Hematopoietic multipotent progenitor cell treated with erythropoietin and hydrocortisone succinate and interleukin-3 and kit ligand, for 8 days (in vitro differentiated cells): ENCODE measurements around the gene MCM9.

ENCODE experiments used
- DNase-seq: peaks from one replicate; pipeline ENCODE4 v3.0.0-alpha.2; 2015

The MCM9 gene

DNA sequence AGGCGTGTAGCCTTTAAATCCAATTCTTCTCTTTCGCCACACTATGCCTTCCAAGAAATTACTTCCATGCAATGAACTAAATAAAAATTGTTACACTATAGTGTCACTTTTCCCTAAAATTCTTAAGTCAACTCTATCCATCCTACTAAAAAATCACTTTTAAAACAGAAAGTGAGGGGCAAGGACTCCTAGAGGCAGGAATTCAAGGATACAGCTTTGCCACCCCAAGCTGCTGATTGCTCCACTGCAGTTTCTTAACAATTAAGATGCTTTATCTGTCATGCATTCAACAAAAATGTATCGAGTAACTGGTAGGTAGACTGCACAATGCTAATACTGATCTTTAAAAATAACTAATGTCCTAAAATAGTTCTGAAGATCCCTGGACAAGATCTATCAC is 4.3 kb downstream of the MCM9 start:
- no peak for DNase-seq

DNA sequence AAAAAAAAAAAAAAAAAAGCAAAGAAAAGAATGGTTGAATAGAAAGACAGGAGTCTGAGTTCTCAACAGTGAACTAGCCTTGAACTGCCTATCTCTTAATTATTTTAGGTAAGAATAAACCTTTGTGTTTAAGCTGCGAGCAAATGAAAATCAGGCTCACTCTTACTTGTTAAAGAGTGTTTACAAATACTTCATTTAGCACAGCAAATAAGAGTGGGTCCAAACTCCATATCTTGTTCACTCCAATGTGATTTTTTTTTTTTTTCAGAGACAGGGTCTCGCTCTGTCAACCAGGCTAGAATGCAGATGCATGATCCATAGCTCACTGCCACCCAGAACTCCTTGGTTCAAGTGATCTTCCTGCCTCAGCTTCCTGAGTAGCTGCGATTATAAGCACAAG is 11.9 kb downstream of the MCM9 start:
- no peak for DNase-seq

DNA sequence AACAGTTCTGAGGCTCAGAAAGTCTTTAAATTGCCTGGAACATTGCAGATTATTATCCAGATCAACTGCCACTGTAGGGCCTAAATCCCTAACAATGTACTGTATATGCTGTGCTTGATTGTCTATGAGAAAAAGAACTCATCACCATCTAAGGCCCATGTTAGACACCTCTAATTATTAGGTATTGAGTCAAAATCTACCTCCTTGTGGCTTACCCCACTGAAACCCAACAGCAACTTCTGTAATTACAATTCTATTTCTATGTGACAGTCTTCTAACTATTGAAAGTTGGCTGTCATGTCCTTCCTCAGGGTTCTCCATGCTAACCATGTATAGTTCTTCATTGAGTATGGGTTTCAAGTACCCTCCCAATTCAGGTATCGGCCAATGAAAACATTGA is 13.9 kb downstream of the MCM9 start:
- no peak for DNase-seq

DNA sequence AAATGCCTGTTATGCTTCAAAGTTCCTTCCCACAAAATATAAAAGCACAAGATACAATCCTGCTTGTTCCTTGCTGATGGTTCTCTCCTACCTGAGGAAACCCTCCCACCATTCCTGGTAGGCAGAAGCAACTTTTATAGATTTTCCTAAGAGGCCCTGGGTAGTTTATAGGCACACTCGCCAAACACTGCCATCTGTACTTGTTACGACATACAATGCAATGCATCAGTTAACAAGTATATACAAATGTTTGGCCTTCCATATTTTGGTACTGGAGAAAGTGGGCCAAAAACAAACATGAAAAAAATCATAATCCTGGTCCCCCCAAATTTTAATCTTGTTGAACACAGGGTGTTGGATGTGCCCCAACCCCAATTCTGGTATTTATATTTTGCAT is 16.6 kb downstream of the MCM9 start:
- DNase-seq: no peak

DNA sequence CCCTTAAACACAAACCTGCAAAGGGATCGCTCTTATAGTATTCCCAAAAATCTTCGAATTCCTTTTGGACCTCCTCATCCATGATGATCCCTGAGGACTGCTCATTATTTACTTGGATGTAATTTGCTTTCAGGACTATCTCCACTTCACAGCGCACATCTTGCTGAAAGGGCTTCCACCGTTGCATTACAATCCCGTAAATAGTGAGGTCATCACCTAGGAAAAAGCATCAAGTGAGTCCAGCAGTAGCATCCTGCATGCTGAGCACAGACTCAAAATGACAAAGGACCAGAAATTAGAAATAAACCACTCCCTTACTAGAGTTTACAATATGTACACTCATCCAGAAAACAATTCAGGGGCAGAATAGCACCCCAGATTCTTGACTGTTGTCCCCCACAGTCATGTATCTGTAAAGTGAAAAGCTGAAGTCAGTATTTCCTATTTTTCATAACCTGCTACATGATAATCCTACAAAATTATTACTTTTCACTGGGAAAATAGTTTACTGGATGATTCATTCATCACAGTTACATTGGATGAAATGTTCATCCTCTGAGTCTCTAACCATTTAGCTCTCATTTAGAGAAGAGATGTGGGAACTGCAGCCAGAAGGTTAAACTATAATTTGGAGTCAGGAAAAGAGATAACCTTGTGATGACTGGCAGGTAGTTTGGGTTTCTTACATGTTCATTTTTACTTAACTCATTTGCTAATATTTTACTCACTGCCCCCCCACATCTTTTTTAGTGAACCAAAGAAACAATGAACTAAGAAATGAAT is 17.2 kb downstream of the MCM9 start:
- DNase-seq: no peak

DNA sequence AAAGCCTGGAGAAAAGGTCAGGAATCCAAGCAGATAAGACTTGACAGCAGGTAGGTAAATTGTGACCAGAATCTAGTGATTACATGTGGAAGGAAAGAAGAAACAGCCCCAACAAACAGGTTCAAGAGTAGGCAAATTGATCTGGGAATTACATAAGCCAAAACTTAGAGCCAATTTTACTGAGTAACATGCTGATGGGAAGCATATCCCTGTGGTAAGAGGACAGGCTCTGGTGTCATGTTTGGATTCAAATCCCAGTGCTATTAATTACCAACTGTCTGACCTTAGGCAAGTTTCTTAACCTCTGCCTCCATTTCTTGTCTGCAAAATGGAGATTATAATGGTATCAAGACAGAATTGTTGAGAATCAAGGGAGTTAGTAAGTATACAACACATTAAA is 20.4 kb downstream of the MCM9 start:
- no peak for DNase-seq

DNA sequence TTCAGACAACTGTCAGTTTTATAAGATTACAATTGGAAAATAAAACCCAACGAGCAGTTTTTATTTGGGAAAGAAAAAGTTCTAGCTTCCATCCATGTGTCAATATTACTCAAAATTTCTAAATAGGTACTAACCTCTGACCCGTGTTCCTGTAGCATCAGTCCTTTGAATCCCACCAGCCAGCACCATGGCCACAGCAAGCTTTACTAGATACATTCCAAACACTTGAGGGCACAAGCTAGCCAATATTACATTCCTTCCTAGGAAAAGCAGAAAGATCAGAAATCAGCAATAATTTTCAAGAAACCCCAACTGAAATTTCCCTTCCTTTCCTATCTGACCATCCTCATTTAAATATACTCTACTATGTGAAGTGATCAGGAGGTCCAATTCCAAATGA is 21.8 kb downstream of the MCM9 start:
- DNase-seq: no peak

DNA sequence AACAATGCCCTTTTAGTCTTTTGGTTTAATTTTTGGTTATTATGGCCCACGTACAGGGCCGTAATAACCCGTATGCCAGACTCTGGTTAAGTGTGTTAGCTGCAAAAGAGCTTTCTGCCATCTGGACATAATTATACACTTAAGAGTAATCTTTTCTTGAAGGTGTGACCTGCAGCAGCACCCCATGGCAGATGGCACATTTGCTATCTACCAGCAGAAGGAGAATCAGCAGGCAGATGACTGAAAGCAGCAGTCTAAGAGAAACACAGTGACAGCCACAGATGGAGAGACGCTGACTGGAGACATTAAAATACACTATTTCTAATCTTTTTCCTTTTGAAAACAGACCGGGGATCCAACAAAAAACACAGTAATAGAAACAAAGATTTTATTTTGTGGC is 22.3 kb downstream of the MCM9 start:
- no peak for DNase-seq

DNA sequence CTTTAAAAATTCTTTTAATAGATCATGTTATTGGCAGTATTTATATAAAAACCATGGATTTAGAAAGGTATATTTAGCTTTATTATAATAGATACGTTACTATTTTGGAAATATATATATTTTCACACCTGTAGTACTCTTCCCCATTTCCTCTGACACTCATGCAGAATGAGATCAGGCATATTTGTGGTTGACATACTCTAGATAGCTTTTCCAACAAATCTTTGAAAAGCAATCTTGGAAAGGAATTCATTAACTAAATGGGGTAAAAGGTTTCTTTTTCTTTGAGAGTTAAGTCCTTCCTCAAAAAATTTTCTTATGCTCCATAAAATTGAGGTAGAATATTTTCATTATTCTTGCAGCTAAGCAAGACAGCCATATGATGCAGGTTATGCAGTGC is 26.5 kb downstream of the MCM9 start:
- no peak for DNase-seq

DNA sequence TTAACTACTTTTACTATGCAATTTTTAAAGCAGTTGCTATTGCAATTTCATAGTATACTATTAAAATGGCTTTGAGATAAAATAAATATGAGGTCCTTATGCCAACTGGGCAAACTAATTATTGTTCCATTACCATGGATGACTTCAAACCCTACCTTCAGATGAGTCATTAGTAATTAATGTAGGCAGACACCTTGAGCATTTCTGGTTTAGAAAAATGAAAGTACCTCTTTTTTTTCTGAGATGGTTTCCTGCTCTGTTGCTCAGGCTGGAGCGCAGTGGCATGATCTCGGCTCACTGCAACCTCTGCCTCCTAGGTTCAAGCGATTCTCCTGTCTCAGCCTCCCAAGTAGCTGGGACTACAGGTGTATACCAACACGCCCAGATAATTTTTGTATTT is 29.1 kb downstream of the MCM9 start:
- no peak for DNase-seq

DNA sequence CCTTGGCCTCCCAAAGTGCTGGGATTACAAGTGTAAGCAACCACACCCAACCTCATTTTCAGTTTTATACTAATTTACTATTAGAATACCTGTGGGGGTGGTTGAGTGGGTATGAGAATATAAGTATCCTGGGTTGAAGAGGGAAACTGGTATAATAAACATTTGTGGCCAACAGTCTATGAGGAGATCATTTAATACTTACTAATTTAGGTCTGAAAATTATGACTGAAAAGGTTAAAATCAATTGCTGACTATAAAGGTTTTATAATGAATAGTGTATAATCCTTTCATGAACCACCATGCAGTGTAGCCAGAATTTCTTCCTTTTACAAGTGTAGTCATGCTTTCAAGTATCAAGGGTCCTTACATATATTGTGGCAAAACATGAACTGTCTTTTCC is 29.9 kb downstream of the MCM9 start:
- DNase-seq: no peak

DNA sequence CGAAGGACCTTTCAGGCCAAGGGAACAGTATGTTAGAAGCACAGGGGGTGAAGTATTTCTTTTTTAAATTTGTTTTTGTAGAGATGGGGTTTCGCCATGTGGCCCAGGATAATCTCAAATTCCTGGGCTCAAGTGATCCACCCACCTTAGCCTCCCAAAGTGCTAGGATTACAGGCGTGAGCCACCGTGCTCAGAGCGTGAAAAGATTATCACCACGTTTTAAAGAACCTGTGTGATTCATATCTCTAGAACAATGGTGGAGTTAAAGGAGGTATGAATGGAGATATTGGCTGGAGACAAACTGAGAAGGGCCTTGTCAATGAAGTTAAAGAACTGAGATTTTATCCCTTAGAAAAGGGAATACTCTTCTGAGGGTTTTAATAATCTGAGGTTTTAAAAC is 31.3 kb downstream of the MCM9 start:
- DNase-seq: no peak

DNA sequence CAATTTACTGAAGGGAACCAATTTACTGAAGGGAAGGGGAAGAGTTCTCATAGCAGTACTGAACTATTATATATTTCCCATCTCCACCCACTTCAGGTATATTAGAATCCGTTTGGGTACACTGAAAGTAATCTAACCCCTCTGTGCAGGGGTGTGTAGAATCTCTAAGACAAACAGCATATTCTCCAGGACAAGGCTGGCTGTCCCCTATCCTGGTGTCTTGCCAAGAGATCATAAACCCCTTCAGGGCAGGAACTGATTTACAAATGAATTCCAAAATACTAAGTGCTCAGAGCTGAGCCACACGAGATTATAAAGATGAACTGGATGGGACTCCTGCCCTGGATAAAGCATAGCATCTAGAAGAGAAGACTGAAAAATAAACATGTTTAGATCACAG is 31.8 kb downstream of the MCM9 start:
- no peak for DNase-seq

DNA sequence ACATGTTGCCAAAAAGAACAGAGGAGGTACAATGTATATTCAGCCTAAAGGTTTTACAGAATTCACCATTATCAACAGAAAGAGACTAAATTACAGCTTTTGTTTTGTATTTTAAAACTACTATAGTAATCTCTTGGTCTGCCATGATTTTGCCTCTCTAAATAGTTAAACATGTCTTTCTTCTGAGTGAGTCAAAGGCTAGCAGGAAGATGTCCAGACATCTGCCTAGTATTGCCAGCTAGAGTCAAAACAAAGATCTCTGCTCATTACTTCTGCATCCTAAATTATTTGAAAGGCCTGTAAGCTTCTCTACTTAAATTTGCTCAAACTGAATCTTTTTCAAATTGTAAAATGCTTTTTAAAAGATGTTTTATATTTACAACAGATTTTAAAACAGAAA is 32.2 kb downstream of the MCM9 start:
- no peak for DNase-seq

DNA sequence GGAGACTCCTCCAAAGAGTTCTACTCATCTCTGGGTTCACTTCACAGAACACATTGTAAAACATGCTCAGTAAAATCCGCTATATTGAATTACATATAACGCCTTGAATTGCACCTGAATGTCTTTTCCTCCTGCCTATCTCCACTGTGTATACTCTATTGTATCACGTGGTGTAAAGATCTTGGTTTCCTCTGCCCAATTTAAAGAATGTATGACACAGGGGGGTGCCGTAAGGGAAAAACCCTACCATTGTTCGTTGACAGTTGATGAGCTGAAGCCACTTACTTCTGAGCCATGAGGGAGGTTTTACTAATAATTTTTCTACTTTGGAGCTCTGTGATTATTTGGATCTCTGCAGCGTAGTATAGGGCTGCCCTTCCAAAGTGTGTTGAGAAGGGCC is 35.0 kb downstream of the MCM9 start:
- DNase-seq: no peak

DNA sequence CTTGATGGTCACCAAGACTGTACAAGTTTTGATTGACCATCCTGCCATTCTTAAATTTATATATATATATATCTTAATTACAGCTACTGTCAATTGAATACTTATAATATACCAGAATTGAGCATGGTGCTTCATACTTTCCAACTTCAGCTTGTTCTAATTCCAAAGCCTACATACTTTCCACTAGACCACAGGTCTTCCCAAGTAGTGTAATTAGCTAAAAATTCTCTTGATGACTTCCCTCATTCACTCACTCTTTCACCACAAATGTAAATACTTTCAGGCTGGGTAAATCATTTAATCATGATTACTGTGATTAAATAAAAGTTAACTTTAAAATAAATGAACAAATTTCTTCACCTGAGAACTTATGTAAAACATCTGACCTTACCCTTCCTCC is 37.6 kb downstream of the MCM9 start:
- no peak for DNase-seq

DNA sequence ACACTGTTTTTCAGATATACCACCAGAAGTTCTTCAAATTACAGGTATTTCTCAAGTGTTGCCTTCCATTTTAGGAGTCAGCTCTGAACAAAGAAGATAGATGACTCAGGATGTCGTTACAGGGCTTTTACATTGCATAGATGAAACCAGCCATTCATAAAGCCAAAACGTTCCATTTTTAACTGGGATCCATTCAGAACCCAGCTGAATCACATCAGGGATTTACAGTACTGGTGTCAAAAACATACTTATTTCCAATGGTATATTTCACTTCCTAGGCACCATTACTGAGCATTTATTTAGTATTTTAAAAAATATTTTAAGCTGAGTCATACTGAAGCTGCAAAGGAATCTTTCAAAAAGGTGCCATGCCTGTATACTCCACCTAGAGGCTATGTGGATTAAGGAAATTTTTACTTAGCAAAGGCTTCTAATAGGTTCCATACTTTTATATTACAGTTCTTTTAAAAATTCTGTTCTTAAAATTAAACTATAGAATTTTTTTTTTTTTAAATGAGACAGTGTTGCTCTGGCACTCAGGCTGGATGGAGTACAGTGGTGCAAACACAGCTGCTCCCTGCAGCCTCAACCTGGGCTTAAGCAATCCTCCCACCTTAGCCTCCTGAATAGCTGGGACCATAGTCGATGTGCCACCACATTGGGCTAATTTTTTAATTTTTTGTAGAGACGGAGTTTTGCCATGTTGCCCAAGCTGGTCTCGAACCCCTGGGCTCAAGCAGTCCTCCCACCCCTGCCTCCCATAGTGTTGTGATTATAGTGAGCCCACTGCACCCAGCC is 38.4 kb downstream of the MCM9 start:
- DNase-seq: peak; percentile 79

DNA sequence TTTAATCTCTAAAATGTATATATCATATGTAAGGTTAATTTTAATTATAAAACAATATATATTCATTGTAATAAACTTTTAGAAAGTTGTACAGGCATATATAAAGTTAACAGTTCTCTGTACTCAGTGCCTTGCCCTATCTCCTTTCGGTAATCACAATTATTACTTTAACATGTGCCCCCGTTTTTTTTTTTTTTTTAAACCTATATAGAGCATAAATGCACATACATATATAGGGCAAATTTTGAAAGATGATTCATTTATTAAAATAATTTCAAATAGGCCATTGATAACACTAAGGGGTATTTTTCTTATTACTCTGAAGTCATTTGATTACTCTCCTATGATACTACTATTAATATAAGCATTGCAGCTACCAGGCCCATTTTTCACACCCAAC is 39.1 kb downstream of the MCM9 start:
- DNase-seq: peak; percentile 45

DNA sequence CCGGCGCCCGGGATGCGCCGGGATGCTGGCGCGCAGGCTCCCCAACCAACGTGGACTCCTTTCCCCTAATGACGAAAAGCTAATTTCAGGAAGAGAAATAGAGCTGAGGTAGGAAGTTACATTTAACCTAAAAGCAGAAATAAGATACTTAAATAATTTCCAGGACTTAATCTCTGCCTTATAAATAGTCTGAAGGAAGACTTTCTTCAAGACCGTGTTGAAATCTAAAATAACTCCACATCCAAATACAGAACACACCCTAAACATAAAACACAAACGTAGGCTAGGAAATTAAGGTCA is 39.7 kb downstream of the MCM9 start:
- peak; percentile 43 for DNase-seq

DNA sequence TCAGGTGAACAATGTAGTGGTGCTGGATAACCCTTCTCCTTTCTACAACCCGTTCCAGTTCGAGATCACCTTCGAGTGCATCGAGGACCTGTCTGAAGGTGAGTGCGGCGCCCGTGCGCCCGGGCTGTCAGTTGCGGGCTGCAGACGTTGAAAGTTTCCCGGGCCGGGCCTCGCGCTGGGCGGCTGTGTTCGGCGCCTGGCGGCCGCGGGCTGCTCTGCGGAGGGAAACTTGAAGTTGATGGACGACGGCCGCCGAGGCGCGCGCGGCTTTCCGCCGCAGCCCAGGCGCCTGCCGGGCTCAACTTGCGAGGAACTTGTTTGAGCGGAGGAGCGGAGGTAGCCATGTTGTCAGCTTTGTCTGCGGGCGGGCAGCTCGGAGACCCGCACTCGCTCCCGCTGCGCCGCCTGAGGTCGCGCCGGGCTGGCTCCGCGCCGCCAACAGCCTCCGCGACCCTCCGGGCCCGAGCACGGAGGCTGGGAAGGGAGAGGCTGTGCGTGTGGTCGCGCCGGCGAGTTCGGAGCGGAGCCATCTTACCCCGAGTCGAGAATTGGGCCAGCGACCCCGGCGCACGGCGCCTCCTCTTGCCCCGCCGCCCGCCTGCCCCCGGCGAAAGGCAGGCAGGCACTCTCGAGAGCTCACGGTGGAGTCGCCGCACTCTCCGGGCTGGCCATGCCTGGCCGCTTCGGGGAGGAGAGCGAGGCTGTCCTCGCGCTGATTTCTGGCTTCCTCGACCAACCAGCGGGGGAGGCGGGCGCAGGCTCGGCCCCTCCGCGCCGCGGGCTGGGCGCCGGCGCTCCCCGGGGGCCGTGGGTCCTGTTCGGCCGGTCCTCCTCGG is 40.3 kb downstream of the MCM9 start:
- no peak for DNase-seq

DNA sequence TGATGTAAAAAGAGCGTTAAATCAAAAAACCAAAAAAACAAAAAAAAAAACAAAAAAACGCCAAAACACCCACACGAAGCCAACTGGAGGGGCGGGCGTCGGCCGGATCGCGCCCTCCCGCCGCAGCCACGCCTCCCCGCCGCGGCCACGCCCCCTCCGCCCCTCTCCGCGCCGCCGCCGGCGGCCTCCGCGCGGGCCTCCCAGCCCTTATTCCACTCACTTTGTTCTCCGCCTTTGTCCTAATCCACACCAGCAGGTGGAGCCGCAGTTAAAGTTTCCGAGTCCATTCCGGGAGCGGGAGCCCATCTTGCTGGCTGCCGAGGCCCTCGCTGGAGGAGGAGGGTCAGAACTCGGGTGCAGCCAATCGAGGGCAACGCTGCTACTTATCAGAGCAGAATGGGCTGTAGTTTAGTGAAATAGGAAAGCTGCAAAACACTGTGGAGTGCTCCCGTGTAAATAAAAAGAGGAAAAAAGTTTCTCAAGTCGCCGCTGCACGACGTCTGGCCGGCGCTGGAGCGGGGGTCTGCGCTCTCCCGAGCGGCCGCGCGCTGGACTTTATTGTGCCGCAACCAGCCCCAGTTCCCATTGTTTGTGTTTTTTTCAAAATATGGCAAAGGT is 41.0 kb downstream of the MCM9 start, which contains the start of gene ASF1A:
Gene ASF1A, plus strand, starts transcription at position 346 of the 618 bp plus-strand sequence. Its CDS starts 262 bp downstream, at position 608.
- peak; percentile 99 for DNase-seq

DNA sequence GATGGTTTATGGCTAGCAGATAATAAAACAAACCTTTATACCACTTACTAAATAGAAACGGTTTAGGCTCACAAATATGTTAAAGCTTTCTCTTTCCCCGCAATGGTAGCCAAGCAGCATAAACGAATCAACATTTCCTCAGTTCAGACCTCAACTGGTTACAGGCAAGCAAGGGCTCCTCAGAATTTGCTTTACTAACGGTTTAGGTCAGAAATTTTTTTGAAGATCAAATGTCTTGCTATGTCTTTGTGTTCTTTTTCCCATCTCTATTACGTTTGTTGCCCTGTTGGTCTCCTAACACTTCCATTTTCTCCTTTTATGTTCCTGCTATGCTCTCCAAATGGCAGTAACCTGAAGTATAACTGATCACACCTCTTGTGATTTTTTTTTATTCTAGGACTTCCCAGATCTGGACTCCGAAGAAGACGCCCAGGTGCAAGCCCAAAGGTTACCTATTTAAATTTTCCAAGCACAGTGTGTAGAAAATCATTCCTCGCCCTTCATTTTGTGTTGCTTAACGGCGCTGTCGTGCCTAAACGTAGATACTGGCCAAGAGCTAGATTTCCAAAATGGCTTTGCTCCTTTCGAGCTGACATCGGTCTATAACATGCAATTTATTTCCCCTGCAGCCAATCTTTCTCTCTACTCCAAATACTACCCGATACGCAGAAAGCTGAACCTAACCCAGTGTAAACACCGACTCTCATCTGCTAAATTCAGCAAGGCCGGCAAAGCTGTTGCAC is 41.7 kb downstream of the MCM9 start:
- DNase-seq: peak; percentile 76
